HG02610 (cell line): ENCODE data around the gene HIGD1C.

ENCODE experiments used
- ATAC-seq: cut with Tn5 transposase; IDR thresholded peaks from one replicate; pipeline ENCODE4 v1.9.1; 2021; ENCODE audit warnings: mild to moderate bottlenecking, moderate library complexity; ENCODE audit not compliant: unreplicated experiment

HIGD1C gene

DNA sequence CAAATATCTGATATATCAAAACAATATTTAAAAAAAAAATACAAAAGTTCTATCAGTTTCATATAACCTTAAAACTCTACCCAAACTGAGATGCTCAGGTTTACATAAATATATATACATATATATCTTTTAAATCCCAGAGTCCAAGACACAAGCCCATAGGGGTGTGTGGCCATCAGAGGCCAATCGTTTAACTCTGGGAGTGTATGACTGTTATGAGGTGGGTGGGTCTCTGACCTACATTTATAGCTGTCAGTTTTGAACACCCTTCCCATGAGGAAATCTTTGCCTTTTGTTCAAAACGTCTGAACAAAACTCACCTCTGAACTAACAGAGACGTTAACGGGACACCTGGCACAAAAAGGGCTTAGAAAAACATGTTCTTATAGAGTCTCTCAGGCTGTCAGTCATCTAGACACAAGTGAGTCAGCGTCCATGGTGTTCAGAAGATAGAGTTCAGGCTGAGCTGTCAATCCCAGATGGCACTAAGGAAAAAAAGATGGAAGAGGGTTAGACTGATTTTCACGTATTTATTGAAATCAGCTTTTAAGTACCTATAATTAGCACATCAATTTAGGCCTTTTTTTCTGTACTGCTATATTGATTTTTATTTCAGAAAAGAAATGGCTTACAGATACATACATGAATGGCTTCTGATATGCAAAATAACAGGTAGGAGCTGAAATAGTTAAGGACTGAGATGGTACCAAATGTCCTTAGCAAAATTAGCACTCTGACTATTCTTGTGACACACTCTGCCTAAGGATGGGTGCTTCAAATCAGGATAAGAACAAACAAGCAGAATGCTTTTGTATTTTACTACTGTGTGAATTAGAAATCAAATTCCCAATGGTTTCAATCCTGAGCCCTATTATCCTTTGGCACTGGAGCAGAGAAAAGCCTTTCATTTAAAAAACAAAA lies 29.2 kb downstream of the HIGD1C start:
- ATAC-seq, result no peak

DNA sequence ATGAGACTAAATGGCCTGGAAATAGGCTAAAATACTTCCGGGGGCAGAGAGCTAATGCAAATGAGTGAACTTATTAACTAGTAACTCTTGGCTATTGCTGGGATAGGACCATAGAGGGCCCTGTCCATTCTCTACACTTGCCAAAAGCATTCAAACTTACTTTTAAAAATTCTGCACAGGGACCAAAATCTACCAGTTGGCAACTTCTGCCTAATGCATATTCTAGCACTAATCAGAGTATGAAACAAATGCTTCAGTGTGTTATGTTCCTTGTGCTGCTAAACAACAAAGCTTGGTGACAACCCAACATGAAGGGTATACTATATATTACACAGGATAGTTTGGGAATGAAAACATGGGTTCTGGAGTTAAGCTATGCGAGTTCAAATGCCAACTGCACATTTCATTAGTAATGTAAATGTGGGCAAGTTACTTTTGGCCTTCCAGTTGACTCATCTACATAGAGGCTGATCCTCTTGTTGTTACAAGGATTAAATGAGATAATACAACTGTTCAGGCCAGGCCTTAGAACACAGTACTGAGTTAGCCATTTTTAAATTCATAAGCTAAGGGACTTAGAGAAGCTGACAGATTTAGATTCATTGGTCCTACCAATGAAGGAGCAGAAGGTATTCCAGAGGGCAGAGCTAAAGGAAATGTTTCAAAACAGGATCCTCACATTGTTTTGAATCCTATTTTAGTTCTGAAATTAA lies 32.4 kb downstream of the HIGD1C start:
- ATAC-seq, result no peak

DNA sequence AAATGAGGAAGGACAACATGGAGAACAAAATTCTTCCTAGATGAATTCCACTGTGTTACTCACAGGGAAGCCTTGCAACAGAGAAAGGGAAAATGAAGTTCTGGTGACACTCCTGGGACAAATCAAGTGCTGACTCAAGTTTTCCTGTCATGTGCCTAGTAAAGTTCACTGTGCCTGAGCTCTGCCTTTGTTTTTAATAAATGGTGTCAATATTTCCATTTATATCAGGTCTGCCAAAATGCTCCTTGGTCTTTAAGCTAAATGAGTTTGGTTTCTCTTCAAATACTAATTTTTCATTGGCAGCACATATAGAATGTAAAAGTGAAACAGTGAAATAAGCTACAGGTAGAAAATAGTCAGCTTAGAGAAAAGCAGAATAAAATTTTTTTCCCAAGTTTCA lies 33.0 kb downstream of the HIGD1C start:
- no peak for ATAC-seq

DNA sequence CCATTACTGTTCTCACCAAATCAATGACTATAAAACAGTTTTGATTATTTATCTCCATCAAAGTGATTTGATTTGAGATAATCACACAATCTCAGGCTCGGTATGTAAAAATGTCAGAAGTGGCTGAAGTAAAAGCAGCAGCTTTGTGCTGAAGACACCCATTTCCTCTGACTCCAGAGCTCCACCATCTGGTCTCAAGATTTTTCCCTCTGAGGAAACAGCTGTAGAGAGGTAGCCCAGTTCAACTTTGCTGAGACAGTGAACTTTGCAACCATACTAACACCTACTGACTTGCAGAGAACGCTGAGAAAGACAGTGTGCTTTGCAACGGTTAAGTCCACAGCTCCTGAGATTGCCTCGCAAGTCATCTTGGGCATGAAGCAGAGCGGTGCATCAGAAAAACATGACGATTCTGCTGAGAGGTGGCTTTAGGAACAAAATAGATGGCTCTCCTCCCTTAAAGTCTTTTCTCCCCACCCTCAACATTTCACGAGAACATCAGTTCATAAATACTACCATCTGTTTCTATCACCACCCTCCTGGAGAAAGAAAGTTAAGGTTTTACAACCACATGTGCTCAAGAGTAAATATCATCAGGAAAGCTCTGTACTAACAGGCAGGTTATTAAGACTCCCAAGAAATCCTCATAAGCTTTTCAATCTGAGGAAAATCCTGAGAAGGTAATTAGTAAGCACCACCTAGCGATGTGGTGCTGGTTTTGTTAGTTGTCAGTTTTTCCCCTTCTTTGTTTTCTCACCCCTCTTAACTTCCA lies 34.8 kb downstream of the HIGD1C start:
- ATAC-seq, result no peak

DNA sequence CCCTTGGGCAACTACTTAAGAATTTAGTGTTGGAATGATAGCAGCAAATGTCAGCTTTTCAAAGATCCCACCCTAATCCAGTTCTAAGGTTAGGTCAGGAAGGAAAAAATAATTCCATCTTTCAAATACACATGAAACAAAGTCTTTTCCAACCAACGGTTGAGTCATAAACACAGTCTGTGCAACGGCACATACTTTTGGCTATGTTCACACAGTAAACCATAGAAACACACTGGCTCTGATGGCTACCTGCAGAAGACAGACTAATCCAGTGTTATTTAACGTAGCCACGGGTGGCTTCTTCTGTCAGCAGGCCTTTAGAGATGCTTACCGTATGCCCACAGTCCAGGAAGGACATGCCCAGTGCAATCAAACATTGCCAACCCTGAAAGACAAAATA lies 35.7 kb downstream of the HIGD1C start:
- ATAC-seq, result no peak

DNA sequence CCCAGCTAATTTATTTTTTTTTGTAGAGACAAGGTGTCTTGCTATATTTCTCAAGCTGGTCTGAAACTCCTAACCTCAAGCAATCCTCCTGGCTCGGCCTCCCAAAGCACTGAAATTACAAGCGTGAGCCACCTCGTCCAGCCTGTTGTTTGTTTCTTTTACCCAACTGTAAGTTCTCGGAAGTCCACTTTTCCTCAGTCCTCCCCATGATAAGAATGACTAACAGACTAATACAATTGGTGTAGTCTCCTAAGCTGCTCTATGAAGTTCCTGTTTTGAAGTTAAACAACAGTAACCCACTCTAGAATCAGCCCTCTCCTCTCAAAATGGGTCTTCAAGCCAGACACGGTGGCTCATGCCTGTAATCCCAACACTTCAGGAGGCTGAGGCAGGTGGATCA lies 36.5 kb downstream of the HIGD1C start:
- no peak for ATAC-seq

DNA sequence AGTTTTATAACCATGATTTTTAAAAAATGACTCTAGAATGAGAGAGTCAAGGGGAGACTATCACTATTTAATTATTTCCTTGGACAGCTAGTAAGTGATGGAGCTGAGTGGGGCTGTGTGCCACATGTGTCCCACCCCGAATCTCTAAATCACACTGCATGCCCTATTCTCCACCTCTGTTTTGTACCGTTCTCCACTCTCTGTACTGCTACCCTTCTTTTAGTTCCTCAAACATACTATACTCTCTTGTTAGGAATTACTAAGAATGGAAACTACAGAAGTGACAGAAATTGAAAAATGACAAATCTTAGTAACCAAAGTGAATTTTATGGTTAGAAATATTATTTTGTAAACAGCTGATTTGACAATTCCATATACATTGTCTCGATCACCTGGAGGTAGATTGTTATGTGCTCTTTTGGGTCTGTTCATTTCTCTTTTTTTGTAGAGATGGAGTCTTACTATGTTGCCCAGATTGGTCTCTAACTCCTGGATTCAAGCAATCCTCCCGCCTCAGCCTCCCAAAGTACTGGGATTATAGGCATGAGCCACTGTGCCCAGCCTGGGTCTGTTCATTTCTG lies 37.9 kb downstream of the HIGD1C start:
- ATAC-seq, result no peak

DNA sequence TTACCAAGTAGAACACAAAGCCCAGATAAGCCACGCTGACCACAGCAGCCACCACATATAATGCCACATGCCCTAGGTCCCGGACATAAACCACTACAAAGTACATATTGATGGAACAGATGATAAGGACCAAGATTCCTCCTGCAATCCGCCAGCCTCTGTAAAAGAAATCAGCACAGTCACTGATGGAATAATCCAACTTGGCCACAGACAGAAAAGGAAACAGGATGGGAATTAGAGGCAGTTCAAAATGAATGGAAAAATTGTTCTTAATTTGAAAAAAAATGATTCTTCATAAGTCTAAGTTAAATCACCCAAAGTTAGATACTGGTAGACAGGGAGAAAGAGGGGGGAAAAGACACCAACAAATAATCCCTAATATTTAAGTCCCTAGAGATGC lies 38.4 kb downstream of the HIGD1C start:
- ATAC-seq, result no peak

DNA sequence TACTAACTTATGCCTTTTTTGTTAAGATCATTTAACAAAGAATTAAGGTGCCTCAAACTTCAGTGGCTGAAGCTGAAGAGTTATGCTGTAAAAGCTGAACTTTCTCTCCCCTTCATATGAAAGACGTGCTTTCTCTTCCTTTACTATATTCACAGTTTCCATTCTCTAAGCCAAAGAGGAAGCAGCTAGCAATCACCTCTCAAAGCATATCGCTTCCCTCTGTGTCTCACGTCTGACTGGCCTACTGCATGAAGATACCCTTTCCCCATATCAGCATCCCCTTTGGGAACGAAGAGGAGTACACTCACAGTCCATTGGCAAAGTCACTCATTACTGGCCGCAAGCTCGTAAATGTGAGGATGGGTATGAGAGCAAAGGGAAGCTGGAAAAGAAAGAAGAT lies 38.9 kb downstream of the HIGD1C start:
- ATAC-seq, result no peak

DNA sequence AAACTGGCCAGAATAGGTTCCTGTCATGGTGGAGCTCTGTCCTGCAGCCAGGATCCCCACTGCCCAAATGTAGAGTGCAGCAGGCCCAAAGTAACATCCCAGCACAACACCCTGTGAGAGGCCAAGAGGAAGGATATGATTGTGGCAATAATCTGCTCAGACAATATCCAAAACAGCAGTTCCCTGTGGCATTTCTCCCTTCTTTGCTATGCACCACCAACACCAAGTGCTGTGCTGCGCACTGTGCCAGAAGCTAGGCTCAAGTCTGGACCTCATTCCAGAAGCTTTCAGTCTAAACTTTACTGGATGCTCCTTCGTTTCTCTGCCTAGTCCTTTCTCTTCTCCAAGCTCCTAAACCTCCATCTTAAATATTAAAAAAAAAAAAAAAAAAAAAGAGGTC lies 40.5 kb downstream of the HIGD1C start:
- ATAC-seq, result no peak

DNA sequence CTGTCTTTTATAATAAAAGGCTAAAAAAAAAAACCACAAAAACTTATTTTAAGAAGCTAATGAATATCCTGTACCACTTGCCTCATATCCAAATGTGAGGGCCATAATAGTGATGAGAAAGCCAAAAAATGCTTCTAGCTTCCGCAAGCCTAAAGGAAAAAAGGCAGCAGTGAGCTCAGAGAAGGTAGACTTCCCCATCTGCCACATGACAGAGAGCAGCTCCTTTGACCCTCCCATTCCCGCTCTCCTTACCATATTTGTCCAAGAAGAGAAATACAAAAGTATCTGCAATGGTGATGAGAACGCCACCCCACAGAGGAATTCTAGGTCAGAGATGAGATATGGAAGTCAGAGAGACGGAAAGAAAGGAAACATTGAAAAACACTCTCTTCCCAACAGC lies 46.7 kb downstream of the HIGD1C start:
- ATAC-seq, result no peak

DNA sequence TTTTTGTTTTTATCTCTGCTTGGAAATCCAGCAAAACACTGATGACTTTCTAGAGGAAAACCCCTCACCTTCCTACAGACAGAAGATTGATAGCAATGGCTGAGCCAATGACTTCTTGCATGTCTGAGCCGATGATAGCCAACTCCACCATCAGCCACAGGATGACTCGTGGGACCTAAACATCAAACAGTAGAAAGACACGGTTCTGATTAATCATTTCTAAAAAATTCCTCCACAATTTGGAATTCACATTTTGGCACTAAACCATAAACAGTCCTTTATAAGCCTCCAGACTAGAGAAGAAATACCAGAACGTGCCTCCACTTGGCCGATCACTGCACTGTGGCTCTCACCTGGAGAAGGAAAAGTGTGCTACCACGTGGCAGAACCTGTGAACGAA lies 47.9 kb downstream of the HIGD1C start:
- no peak for ATAC-seq

DNA sequence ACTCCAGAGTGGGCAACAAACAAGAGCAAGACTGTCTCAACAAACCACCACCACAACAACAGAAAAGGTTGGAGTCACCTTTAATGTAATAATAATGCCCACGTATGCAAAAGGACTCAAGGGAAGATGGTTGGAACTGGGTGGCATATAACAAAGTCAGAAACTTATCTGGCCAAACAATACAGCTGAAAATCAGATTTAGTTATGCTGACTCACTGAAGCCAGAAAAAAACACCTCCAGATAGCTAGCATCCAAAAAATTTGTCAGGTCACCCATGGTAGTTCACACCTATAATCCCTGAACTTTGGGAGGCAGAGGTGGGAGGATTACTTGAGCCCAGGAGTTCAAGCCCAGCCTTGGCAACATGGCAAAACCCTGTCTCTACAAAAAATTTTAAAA lies 49.5 kb downstream of the HIGD1C start:
- no peak for ATAC-seq

DNA sequence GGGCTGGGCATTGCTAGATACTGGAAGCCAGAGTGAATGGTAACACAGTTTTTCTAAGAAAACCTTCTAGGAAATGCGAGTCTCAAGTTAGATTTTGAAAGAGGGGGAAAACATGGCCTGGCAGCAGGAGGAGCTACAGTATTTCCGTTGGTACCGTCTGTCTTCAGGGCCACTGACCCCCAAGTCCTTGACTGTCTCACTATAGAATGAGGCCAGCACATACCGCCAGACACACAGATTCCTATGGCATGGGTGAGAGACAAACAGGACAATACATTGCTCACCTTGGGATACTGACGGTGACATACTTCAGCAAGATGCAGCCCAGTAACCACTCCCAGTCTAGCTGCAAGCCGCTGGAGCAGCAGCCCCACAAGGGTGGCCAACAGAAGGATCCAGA lies 52.2 kb downstream of the HIGD1C start:
- no peak for ATAC-seq

DNA sequence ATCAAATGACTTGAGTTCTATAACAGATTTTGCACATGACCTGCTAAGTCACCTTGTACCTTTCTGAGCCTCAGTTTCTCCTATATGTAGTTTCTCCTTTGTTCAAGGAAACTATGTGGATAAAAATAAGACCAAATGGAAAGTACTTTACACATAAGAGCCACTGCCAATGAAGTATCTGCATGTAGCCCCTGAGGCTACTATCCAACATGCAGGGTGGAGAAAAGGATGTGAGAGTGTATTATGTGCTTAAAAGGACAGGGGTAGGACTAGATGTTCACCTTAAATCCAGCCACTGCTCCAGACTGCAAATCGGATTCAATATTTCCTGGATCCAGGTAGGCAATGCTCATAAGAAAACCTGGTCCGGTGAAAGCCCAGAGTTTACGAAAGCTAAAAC lies 52.7 kb downstream of the HIGD1C start:
- ATAC-seq, result no peak

DNA sequence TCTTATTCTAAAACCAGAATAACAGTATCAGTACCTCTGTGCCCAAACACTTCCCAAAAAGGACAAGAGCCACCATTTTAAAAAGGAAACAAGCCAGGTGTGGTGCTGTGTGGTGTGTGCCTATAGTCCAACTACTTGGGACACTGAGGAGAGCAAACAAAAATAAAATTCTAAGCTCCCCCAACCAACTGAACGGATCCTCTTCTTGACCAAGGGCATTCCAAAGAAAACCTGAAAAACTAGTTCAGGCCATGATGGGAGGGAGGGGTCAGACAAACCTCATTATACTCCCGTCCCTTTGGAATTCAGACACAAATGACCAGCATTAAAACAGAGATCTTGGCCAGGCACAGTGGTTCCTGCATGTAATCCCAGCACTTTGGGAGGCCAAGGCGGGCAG lies 53.3 kb downstream of the HIGD1C start:
- no peak for ATAC-seq

DNA sequence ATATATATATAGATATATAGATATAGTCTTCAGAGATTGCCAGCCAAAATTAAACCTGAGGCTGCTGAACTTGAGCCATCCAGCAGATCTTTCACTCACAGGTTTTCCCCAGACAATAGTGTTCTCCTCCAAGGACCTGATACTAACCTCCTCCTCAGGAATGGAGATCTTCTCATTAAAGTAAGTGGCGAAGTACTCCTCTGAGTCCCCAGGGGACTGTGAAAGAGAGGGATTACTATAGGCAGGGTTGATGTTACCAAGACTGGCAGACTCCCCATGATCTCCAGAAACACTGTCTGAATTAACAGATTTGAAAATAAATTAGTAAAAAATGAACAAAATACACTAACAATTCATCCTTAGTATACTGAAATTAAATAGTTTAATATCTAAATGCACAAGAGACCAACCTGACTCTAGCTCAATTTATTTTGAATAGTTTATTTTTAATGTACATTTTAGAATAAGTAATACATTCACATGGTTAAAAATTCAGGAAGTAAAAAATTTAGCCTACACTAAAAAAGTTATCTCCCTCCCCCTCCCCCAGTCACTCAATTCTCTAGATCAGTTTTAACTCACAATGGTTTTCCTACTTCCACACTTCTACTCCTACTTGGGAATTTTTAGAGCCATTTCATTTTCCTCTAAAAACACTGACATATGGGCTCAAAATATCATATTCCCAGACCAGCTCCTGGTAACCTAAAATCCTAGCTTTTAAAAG lies 56.1 kb downstream of the HIGD1C start:
- ATAC-seq, result no peak

DNA sequence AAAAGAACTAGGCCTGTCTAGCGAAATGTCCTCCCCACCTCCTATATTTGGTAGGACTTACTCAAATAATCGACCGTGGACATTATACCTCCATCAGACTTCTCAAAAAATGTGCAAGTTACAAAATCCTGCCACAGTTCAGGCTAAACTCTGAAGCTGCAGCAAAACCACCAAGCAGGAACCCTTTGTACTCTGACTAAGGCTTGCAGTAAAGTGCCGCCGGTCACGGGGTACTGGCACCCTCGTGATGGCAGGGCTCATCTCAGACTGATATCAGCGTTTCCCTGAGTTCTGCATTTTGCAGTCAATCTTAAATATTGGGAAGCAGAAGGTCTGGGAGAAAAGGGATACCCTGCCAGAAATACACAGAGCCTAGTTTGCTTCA lies 56.7 kb downstream of the HIGD1C start:
- no peak for ATAC-seq

DNA sequence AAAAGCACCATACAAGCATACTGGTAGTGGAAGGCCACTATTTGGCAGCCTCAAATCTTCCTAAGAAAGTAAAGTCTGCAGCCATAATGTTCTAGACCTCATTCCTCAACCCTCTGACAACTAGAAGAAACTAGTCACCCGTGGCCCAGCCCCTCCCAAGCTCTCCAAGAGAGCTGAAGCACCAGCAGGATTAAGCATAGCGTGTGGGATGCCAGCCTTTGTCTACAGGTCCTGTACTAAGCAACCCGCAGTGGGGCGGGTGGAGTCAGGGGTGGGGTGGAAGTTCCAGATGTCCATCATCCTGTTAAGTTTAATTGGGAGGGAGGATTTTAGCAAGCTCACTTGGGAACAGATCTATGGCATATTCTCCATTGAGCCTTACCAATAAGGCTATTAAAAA lies 59.6 kb downstream of the HIGD1C start:
- ATAC-seq, result no peak

DNA sequence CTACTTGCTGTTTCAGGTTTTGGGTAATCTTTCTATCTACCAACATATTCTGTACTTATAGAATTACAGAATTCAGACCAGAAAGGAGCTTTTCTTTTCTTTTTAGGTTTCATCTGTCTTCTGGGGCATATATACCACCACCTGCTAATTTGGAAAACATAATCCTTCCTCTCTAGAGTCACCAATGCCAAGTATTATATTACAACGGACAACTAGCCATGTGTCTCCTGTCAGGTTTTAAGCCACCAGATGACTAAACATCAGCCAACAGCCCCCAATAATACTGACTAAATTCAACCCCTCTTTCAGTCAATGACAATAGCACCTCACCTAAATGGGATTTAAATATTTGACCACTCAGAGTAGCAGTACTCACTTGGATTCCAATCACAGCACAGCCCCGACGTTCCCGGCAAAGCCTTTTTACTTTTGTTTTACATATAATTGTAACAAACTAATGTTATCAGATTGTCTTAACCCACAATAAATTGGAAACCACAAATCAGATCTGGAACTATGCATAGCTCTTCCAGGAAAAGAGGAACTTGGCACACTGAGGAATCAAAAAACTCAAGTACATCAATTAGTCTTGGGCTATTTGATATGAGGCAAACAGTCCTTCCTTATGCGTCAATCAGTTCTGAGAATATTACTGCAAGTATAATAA lies 60.4 kb downstream of the HIGD1C start:
- no peak for ATAC-seq
